Chondrocyte (in vitro differentiated cells): ENCODE measurements around the gene PPP4R2. TPM values are rescaled to one million over a fixed set of nuclear protein-coding genes. Genes with fewer than 3 reads are reported as not detected.
A peak's percentile ranks its signal among the peaks of the same experiment; 100 is the strongest.

ENCODE experiments used
- DNase-seq: peaks from one replicate; pipeline ENCODE4 v3.0.0; 2021; ENCODE audit warnings: mixed read lengths, low spot score
- H3K27ac Mint-ChIP-seq: one replicate; pipeline ENCODE4 v1.8.0; 2021; ENCODE audit warnings: mild to moderate bottlenecking, moderate library complexity, mixed read lengths; ENCODE audit not compliant: unreplicated experiment
- H3K27me3 Mint-ChIP-seq: 2 replicates; pipeline ENCODE4 v1.8.0; 2021; ENCODE audit warnings: low read depth, mixed read lengths
- H3K36me3 Mint-ChIP-seq: 2 replicates; pipeline ENCODE4 v1.8.0; 2021; ENCODE audit warnings: low read depth, mixed read lengths
- H3K4me1 Mint-ChIP-seq: 2 replicates; pipeline ENCODE4 v1.8.0; 2021; ENCODE audit warnings: low read depth, mild to moderate bottlenecking, mixed read lengths
- H3K4me3 Mint-ChIP-seq: one replicate; pipeline ENCODE4 v1.8.0; 2021; ENCODE audit warnings: mild to moderate bottlenecking, moderate library complexity, mixed read lengths; ENCODE audit not compliant: unreplicated experiment
- H3K9me3 Mint-ChIP-seq: 2 replicates; pipeline ENCODE4 v1.8.0; 2021; ENCODE audit warnings: low read depth, mixed read lengths
- CTCF ChIP-seq: fragments of 200-600 bp; sonication (generic); IDR thresholded peaks from 2 replicates; pipeline ENCODE4 v1.5.0; 2021; ENCODE audit warnings: antibody characterized with exemption, mild to moderate bottlenecking, moderate library complexity
- total RNA-seq: library from RNA; stranded (reverse); gene quantifications from 3 replicates; pipeline ENCODE4 v1.2.1, GENCODE V29; 2021

The PPP4R2 gene
- total RNA-seq, 1 donor from 2014 or later: 70.0 TPM

GRCh38 chr3:73009008-73009407 is 12.4 kb downstream of the PPP4R2 start:
- DNase-seq: no peak
- TF ChIP-seq CTCF: no peak
- Mint-ChIP-seq H3K36me3 (peaks cover 14% of the 10 kb centered on the region), H3K27ac (peak overlapping the region; percentile 8), H3K4me3 (no peak overlapping the region), H3K9me3 (no peaks in the 10 kb centered on the region), H3K4me1 (peaks cover 59% of the 10 kb centered on the region), H3K27me3 (no peaks in the 10 kb centered on the region)

- TF ChIP-seq CTCF: no peak
- peak overlapping the region; percentile 27 for H3K27ac Mint-ChIP-seq
- H3K4me1 Mint-ChIP-seq: peaks cover 52% of the 10 kb centered on the region
- no peak overlapping the region for H3K4me3 Mint-ChIP-seq
- no peak for DNase-seq
- peaks cover 11% of the 10 kb centered on the region for H3K36me3 Mint-ChIP-seq
- H3K27me3 Mint-ChIP-seq: no peaks in the 10 kb centered on the region
- no peaks in the 10 kb centered on the region for H3K9me3 Mint-ChIP-seq
Observed at GRCh38 chr3:73009750-73010149, 13.1 kb downstream of the PPP4R2 start.

- H3K36me3 Mint-ChIP-seq: peaks cover 11% of the 10 kb centered on the region
- no peak for TF ChIP-seq CTCF
- no peak overlapping the region for H3K4me3 Mint-ChIP-seq
- peaks cover 52% of the 10 kb centered on the region for H3K4me1 Mint-ChIP-seq
- H3K9me3 Mint-ChIP-seq: no peaks in the 10 kb centered on the region
- H3K27ac Mint-ChIP-seq: peak overlapping the region; percentile 41
- no peaks in the 10 kb centered on the region for H3K27me3 Mint-ChIP-seq
- DNase-seq: no peak
Observed at GRCh38 chr3:73010158-73010557, 13.5 kb downstream of the PPP4R2 start.

GRCh38 chr3:73018298-73018697 is 21.7 kb downstream of the PPP4R2 start:
- no peak for DNase-seq
- H3K4me1 Mint-ChIP-seq: peaks cover 39% of the 10 kb centered on the region
- no peaks in the 10 kb centered on the region for H3K9me3 Mint-ChIP-seq
- no peaks in the 10 kb centered on the region for H3K27me3 Mint-ChIP-seq
- H3K36me3 Mint-ChIP-seq: peaks cover 5% of the 10 kb centered on the region
- no peak overlapping the region for H3K27ac Mint-ChIP-seq
- no peak for TF ChIP-seq CTCF
- no peak overlapping the region for H3K4me3 Mint-ChIP-seq

DNA sequence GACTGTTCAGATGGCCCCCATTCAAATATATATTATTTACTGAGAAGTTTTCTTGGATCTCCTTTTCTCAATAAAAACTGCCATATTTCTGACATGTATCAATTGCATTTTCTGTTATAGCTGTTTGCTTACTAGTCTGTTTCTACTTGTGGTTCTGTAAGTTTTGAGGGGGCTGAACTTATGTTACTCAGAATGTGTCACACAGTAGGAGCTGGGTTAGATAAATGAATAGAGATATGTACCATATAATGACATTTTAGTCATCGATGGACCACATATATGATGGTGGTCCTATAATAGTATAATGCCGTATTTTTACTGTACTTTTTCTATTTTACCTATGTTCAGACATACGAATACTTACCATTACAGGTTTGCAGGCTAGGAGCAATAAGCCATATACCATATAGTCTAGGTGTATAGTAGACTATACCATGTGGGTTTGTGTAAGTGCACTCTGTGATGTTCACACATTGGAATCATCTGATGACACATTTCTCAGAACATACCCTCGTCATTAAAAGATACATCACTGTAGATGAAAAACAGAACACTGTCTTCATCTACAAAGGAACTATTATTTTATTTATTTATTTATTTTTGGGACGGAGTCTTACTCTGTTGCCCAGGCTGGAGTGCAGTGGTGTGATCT is 22.3 kb downstream of the PPP4R2 start:
- Mint-ChIP-seq H3K9me3 (no peaks in the 10 kb centered on the region), H3K36me3 (peaks cover 5% of the 10 kb centered on the region), H3K27ac (no peak overlapping the region), H3K27me3 (no peaks in the 10 kb centered on the region), H3K4me1 (peaks cover 39% of the 10 kb centered on the region), H3K4me3 (no peak overlapping the region)
- DNase-seq: no peak
- TF ChIP-seq CTCF: no peak
